Ovary (tissue), 9 donors: Measurements from ENCODE around the gene ENTPD1. TPM values are rescaled to one million over a fixed set of nuclear protein-coding genes. Genes with fewer than 3 reads are reported as not detected.
"Not testable (repeated sequence)": the region's sequence is repeated elsewhere in the genome, so short reads cannot be mapped to it uniquely, and the experiment has no call there.

Source experiments
- DNase-seq, 5 donors: peaks; one replicate each; pipeline ENCODE4 v3.0.0-alpha.2; 2019 to 2020
- H3K27ac ChIP-seq, 2 donors: fragments of 200-600 bp; one replicate each; pipeline versions ENCODE4 v1.5.1 to v1.8.0; 2019 to 2022
- H3K27me3 ChIP-seq: fragments of 200-600 bp; one replicate; pipeline ENCODE4 v1.8.0; 2022
- H3K36me3 ChIP-seq: fragments of 200-600 bp; sonication (generic); one replicate; pipeline ENCODE4 v1.5.1; 2019
- H3K4me1 ChIP-seq: one replicate; pipeline ENCODE4 v1.8.1; 2013; ENCODE audit warnings: mild to moderate bottlenecking, moderate library complexity; ENCODE audit not compliant: insufficient read depth
- H3K4me3 ChIP-seq: fragments of 200-600 bp; sonication (generic); one replicate; pipeline ENCODE4 v1.5.1; 2017
- H3K9me3 ChIP-seq, 2 donors: fragments of 200-600 bp in 1 of 2; sonication (generic) in 1 of 2; one replicate each; pipeline versions ENCODE4 v1.5.1 to v1.8.1; 2013 to 2019; ENCODE audit warnings: mild to moderate bottlenecking in 1 of 2, moderate library complexity in 1 of 2
- EP300 ChIP-seq: sonication (generic); formaldehyde crosslinking; IDR thresholded peaks from one replicate; pipeline ENCODE4 v1.6.1; 2017; ENCODE audit warnings: antibody characterized with exemption
- POLR2A ChIP-seq: fragments of 450-650 bp; IDR thresholded peaks from one replicate; pipeline ENCODE4 v1.6.1; 2017; ENCODE audit warnings: antibody characterized with exemption, mild to moderate bottlenecking, moderate library complexity
- WGBS, 3 donors: extraction: QIAGEN DNeasy Blood & Tissue Kit in 1 of 3; methylation state at CpG; one replicate each; pipeline versions ENCODE4 v1.1.5 to v1.1.7; 2013 to 2017; 5-methylcytosine and 5-hydroxymethylcytosine counted together
- intact Hi-C, 4 donors: fragments of 100-400 bp; cut with DNase I; formaldehyde crosslinking; loops; one replicate each; pipeline versions ENCODE4 v1.11.0 to v1.15.1; 2022 to 2023
- polyA plus RNA-seq, 2 donors: library from polyadenylated mRNA; stranded (reverse); fragments of 200-250 nt in 1 of 2; fragments of 350-450 nt in 1 of 2; fragmentation: Illumina TruSeq in 1 of 2; extraction: RNeasy Lipid Tissue Mini Kit (QIAGEN cat#74804) in 1 of 2; gene quantifications; one replicate each; pipeline ENCODE4 v1.2.3, GENCODE V29; 2013 to 2014
- total RNA-seq, 7 donors: library from RNA; depleted of rRNA in 2 of 7; stranded (reverse); fragments of >200 nt in 2 of 7; fragmentation: NEBNext Ultra II Directional in 3 of 7; extraction: Animal tissue kit (Norgen Biotek cat#: 25700) in 3 of 7; gene quantifications; one replicate each; pipeline versions ENCODE4 v1.1.0 to v1.2.4, GENCODE V29; 2016 to 2023
- TF ChIP-seq, protein P1 (sequence below), 3 donors: fragments of 450-650 bp in 2 of 3; fragments of 200-600 bp in 1 of 3; IDR thresholded peaks; one replicate each; pipeline versions ENCODE4 v1.5.1 to v1.8.0; 2016 to 2022; ENCODE audit warnings: antibody characterized with exemption in 3 of 3, mild to moderate bottlenecking in 1 of 3
- donor health status: DM: no; HTN: no; CAD: no; lungs with moderate emphysema.
- donor health status: DM: no; HTN: no; CAD: no.
- donor health status: Bipolar disorder and iron deficiency.
- donor health status: DM: yes; HTN: yes; CAD: no.
- donor health status: DM: no; HTN: no; CAD: no.
- donor health status: DM: yes; HTN: yes; CAD: no.

Gene ENTPD1
- total and polyA plus RNA-seq, 9 donors, result 3.0 to 51.5 (median 8.1) TPM

DNA sequence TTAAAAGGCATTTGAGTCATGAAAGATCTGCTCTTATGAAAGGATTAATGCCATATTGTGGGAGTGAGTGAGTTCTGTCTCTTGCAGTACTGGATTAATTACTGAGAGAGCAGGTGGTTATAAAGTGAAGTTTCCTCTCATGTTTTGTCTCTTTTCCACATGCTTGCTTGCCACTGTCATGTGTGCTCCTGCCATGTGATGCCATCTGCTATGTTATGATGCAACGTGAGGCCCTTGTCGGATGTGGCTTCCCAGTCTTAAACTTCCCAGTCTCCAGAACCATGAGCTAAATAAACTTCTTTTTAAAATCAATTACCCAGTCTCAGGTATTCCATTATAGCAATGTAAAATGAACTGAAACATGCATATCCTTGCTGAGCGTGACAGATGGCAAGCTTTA, 39.5 kb upstream of the ENTPD1 start:
- TF ChIP-seq POLR2A (no peak), EP300 (no peak)
- TF ChIP-seq, protein P1, sequence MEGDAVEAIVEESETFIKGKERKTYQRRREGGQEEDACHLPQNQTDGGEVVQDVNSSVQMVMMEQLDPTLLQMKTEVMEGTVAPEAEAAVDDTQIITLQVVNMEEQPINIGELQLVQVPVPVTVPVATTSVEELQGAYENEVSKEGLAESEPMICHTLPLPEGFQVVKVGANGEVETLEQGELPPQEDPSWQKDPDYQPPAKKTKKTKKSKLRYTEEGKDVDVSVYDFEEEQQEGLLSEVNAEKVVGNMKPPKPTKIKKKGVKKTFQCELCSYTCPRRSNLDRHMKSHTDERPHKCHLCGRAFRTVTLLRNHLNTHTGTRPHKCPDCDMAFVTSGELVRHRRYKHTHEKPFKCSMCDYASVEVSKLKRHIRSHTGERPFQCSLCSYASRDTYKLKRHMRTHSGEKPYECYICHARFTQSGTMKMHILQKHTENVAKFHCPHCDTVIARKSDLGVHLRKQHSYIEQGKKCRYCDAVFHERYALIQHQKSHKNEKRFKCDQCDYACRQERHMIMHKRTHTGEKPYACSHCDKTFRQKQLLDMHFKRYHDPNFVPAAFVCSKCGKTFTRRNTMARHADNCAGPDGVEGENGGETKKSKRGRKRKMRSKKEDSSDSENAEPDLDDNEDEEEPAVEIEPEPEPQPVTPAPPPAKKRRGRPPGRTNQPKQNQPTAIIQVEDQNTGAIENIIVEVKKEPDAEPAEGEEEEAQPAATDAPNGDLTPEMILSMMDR (IDR thresholded peaks at IDR 0.05), result no peak
- intact Hi-C loops, result no loop called here
- no peak overlapping the region for H3K27ac ChIP-seq
- no peak for DNase-seq
- WGBS, 3 donors, result 89 to 95% (median 92%) methylated on average over 3 of the region's 3 CpGs
- H3K4me3 ChIP-seq, result no peak overlapping the region
- H3K36me3 ChIP-seq, result no peaks in the 10 kb centered on the region
- H3K4me1 ChIP-seq, result no peaks in the 10 kb centered on the region
- H3K9me3 ChIP-seq, result no peaks in the 10 kb centered on the region
- no peaks in the 10 kb centered on the region for H3K27me3 ChIP-seq

DNA sequence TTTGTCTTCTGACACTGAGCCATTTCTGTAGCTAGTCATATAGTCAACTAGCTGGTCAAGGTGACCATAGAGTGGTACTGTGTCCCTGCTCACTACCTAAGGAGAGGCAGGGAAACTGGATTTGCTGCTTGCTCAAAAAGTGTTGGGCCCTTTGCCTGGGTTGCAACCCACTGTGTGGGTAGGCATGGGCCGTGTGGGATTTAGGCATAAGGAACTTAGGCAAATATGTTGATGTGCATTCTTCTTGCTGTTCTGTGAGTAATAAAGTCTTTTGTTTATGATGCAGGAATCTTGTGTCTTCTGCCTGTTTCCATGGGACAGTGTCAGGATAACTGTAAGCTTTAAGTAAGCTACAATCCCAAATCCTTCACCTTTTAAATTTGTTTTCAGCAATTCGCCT, 39.1 kb upstream of the ENTPD1 start:
- no peaks in the 10 kb centered on the region for H3K27me3 ChIP-seq
- TF ChIP-seq POLR2A (no peak), EP300 (no peak)
- TF ChIP-seq, protein P1 (IDR thresholded peaks at IDR 0.05), result no peak
- no peaks in the 10 kb centered on the region for H3K4me1 ChIP-seq
- no peak overlapping the region for H3K27ac ChIP-seq
- DNase-seq, result no peak
- 71 to 85% (median 73%) methylated on average over 2 of the region's 2 CpGs for WGBS, 3 donors
- no peaks in the 10 kb centered on the region for H3K9me3 ChIP-seq
- no peaks in the 10 kb centered on the region for H3K36me3 ChIP-seq
- no peak overlapping the region for H3K4me3 ChIP-seq
- intact Hi-C loops, result no loop called here

DNA sequence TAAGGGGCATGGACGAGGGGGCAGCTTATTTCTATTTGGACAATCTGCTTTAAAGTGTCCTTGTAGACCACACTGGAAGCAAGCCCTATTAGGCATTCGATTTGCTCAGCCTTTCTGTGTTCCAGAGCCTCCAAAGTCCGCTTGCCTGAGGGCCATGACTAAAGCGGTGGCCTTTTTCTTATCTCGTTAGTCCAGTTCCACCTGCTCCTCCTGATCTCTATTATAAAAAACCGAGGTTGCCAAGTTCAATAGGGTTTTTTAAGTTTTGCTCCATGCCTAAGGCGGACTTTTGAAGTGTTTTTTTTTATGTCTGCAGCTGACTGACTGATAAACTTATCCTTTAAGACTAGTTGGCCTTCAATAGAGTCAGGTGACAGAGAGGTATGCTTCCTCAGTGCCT, 35.2 kb upstream of the ENTPD1 start:
- H3K4me3 ChIP-seq, H3K27ac ChIP-seq, intact Hi-C loops, DNase-seq, H3K36me3 ChIP-seq, H3K4me1 ChIP-seq, H3K9me3 ChIP-seq, H3K27me3 ChIP-seq: not testable (repeated sequence)
- WGBS, 3 donors, result 79 to 82% (median 82%) methylated on average over 7 of the region's 7 CpGs

DNA sequence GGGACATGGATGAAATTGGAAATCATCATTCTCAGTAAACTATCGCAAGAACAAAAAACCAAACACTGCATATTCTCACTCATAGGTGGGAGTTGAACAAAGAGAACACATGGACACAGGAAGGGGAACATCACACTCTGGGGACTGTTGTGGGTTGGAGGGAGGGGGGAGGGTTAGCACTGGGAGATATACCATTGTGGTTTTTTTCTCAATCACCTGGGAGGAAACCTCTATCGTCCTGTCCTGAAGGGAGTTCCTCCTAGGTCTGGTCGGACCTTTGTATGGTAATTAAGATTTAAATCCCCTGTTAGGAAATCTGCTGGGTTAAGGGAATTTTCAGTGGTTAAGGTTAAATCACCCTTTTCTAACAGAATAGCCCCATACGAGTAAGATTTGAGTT, 33.5 kb upstream of the ENTPD1 start:
- H3K36me3 ChIP-seq, intact Hi-C loops, H3K4me3 ChIP-seq, H3K4me1 ChIP-seq, H3K9me3 ChIP-seq, DNase-seq, H3K27me3 ChIP-seq, H3K27ac ChIP-seq: not testable (repeated sequence)
- WGBS, 3 donors, result 81 to 93% (median 90%) methylated on average over 4 of the region's 4 CpGs

DNA sequence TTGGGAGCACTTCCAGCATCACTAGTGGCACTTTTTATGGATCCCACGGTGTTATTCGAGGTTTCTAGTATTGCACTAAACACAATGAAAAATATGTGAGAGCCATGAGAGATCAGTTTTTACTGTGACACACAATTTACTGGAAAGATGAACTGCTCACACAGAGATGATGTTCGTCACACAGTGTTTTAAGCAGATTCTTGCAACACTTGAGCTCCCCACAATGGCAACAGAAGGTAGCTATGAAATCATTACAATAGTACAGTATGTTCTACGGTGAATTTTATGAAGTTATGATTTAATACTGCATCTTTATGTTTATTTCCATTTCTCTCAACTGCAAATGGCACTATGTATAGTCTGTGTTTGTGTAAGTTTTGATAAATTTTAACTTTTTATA, 27.4 kb upstream of the ENTPD1 start:
- WGBS, 3 donors, result 42 to 51% (median 50%) methylated on average over 4 of the region's 4 CpGs
- no peaks in the 10 kb centered on the region for H3K27me3 ChIP-seq
- peaks cover 0 to 5% of the 10 kb centered on the region in 2 donors for H3K9me3 ChIP-seq
- H3K27ac ChIP-seq, result no peak overlapping the region
- intact Hi-C loops, result no loop called here
- H3K4me1 ChIP-seq, result no peaks in the 10 kb centered on the region
- no peak overlapping the region for H3K4me3 ChIP-seq
- TF ChIP-seq, protein P1 (IDR thresholded peaks at IDR 0.05), result no peak
- TF ChIP-seq POLR2A (no peak), EP300 (no peak)
- DNase-seq, result no peak
- H3K36me3 ChIP-seq, result no peaks in the 10 kb centered on the region
